Gastroesophageal sphincter (tissue), 4 donors: ENCODE measurements around the gene ADAM10. TPM values are rescaled to one million over a fixed set of nuclear protein-coding genes. Genes with fewer than 3 reads are reported as not detected.

Source experiments
- ATAC-seq: fragments of 150-250 bp; one replicate; pipeline ENCODE4 v1.9.1; 2016; ENCODE audit warnings: mild to moderate bottlenecking, moderate library complexity
- H3K27ac ChIP-seq, 4 donors: fragments of 200-600 bp; sonication (generic) in 3 of 4; 1 replicate in 3 of 4; 2 replicates in 1 of 4; pipeline ENCODE4 v1.5.1; 2016 to 2019
- H3K27me3 ChIP-seq: fragments of 200-600 bp; sonication (generic); one replicate; pipeline ENCODE4 v1.5.1; 2019
- H3K36me3 ChIP-seq, 2 donors: fragments of 200-600 bp; sonication (generic); one replicate each; pipeline ENCODE4 v1.5.1; 2019; ENCODE audit warnings: control low read depth in 1 of 2
- H3K4me1 ChIP-seq, 3 donors: fragments of 200-600 bp; sonication (generic); 1 replicate in 2 of 3; 2 replicates in 1 of 3; pipeline ENCODE4 v1.5.1; 2016 to 2019; ENCODE audit warnings: control low read depth in 2 of 3
- H3K4me3 ChIP-seq, 2 donors: fragments of 200-600 bp; sonication (generic); one replicate each; pipeline ENCODE4 v1.5.1; 2019; ENCODE audit warnings: mild to moderate bottlenecking in 1 of 2, moderate library complexity in 1 of 2
- H3K9me3 ChIP-seq, 3 donors: fragments of 200-600 bp; sonication (generic); one replicate each; pipeline ENCODE4 v1.5.1; 2017 to 2019; ENCODE audit warnings: control low read depth in 2 of 3
- CTCF ChIP-seq, 4 experiments: fragments of 200-600 bp in 2 of 4; fragments of 450-650 bp in 2 of 4; sonication (generic) in 1 of 4; IDR thresholded peaks; one replicate each; pipeline ENCODE4 v1.5.1; 2017 to 2019; ENCODE audit warnings: antibody characterized with exemption in 4 of 4, mild to moderate bottlenecking in 2 of 4, moderate library complexity in 2 of 4
- EP300 ChIP-seq: sonication (generic); formaldehyde crosslinking; IDR thresholded peaks from one replicate; pipeline ENCODE4 v1.6.1; 2017; ENCODE audit warnings: antibody characterized with exemption, mild to moderate bottlenecking
- POLR2A ChIP-seq, 2 donors: fragments of 450-650 bp; IDR thresholded peaks; one replicate each; pipeline ENCODE4 v1.6.1; 2017; ENCODE audit warnings: antibody characterized with exemption in 2 of 2, mild to moderate bottlenecking in 2 of 2, moderate library complexity in 1 of 2
- POLR2AphosphoS5 ChIP-seq: sonication (generic); formaldehyde crosslinking; IDR thresholded peaks from one replicate; pipeline ENCODE4 v1.6.1; 2017; ENCODE audit warnings: antibody characterized with exemption
- WGBS, 2 donors: methylation state at CpG; one replicate each; pipeline ENCODE4 v1.1.5; 2018; ENCODE audit warnings: low coverage in 1 of 2; 5-methylcytosine and 5-hydroxymethylcytosine counted together
- total RNA-seq, 4 donors: library from RNA; depleted of rRNA; stranded (reverse); fragments of >200 nt; gene quantifications; one replicate each; pipeline ENCODE4 v1.1.0, GENCODE V29; 2016

Gene ADAM10
- total RNA-seq, 4 donors from 2014 or later, result 59.5 to 69.1 (median 62.3) TPM

- H3K9me3 ChIP-seq, result no peaks in the 10 kb centered on the region
- peaks cover 0 to 14% (median 4%) of the 10 kb centered on the region in 3 donors for H3K4me1 ChIP-seq
- TF ChIP-seq CTCF (IDR thresholded peaks at IDR 0.05), result no peak
- TF ChIP-seq POLR2AphosphoS5, result no peak
- TF ChIP-seq POLR2A (IDR thresholded peaks at IDR 0.05), result no peak
- no peak for TF ChIP-seq EP300
- H3K27me3 ChIP-seq, result no peaks in the 10 kb centered on the region
- H3K4me3 ChIP-seq, result no peak overlapping the region
- no peak for ATAC-seq
- 82 to 92% methylated on average over 2 of the region's 2 CpGs for WGBS, 2 donors
- H3K36me3 ChIP-seq, result peaks cover 0 to 28% of the 10 kb centered on the region in 2 donors
- peak overlapping the region in 1 of 4 donors; percentile 8 for H3K27ac ChIP-seq
Observed at GRCh38 chr15:58632789-58633188, 116.7 kb downstream of the ADAM10 start.

GRCh38 chr15:58631319-58631718 lies 118.2 kb downstream of the ADAM10 start:
- WGBS, 2 donors, result 93 to 100% methylated on average over 2 of the region's 2 CpGs
- Histone ChIP-seq H3K4me1 (peaks cover 0 to 23% (median 7%) of the 10 kb centered on the region in 3 donors), H3K27me3 (no peaks in the 10 kb centered on the region), H3K36me3 (peaks cover 0 to 23% of the 10 kb centered on the region in 2 donors), H3K9me3 (no peaks in the 10 kb centered on the region), H3K4me3 (no peak overlapping the region), H3K27ac (no peak overlapping the region)
- TF ChIP-seq POLR2A (IDR thresholded peaks at IDR 0.05), result no peak
- no peak for TF ChIP-seq CTCF (IDR thresholded peaks at IDR 0.05)
- no peak for TF ChIP-seq POLR2AphosphoS5
- TF ChIP-seq EP300, result no peak
- ATAC-seq, result no peak

GRCh38 chr15:58629625-58630024 lies 119.9 kb downstream of the ADAM10 start:
- 89% methylated on average over 6 of the region's 6 CpGs; no CpG with 5 or more reads in 1 of the 2 donors for WGBS, 2 donors
- H3K9me3 ChIP-seq, result no peaks in the 10 kb centered on the region
- no peak for ATAC-seq
- TF ChIP-seq CTCF (IDR thresholded peaks at IDR 0.05) (no peak), EP300 (no peak), POLR2AphosphoS5 (no peak), POLR2A (IDR thresholded peaks at IDR 0.05) (no peak)
- H3K36me3 ChIP-seq, result peaks cover 0 to 22% of the 10 kb centered on the region in 2 donors
- H3K4me3 ChIP-seq, result no peak overlapping the region
- H3K27me3 ChIP-seq, result no peaks in the 10 kb centered on the region
- H3K4me1 ChIP-seq, result peaks cover 0 to 23% (median 7%) of the 10 kb centered on the region in 3 donors
- peak overlapping the region in 2 of 4 donors; percentile 63 to 66 for H3K27ac ChIP-seq

- 33 to 48% methylated on average over 3 of the region's 3 CpGs for WGBS, 2 donors
- TF ChIP-seq POLR2AphosphoS5, result no peak
- no peak for ATAC-seq
- Histone ChIP-seq H3K36me3 (peaks cover 0 to 26% of the 10 kb centered on the region in 2 donors), H3K4me3 (peak overlapping the region; percentile 41 to 44), H3K9me3 (no peaks in the 10 kb centered on the region), H3K4me1 (peaks cover 0 to 23% (median 7%) of the 10 kb centered on the region in 3 donors), H3K27ac (peak overlapping the region; percentile 63 to 69 (median 66)), H3K27me3 (no peaks in the 10 kb centered on the region)
Observed at GRCh38 chr15:58628206-58628947, 121.1 kb downstream of the ADAM10 start.

GRCh38 chr15:58627701-58628100 lies 121.8 kb downstream of the ADAM10 start:
- peaks cover 0 to 26% of the 10 kb centered on the region in 2 donors for H3K36me3 ChIP-seq
- 5 to 27% methylated on average over 1 of the region's 1 CpG for WGBS, 2 donors
- no peak for TF ChIP-seq POLR2AphosphoS5
- TF ChIP-seq POLR2A (IDR thresholded peaks at IDR 0.05), result no peak
- TF ChIP-seq CTCF (IDR thresholded peaks at IDR 0.05), result no peak
- no peak for TF ChIP-seq EP300
- no peak overlapping the region for H3K4me3 ChIP-seq
- peak overlapping the region in 3 of 4 donors; percentile 63 to 69 (median 66) for H3K27ac ChIP-seq
- ATAC-seq, result no peak
- peaks cover 0 to 23% (median 7%) of the 10 kb centered on the region in 3 donors for H3K4me1 ChIP-seq
- no peaks in the 10 kb centered on the region for H3K27me3 ChIP-seq
- H3K9me3 ChIP-seq, result no peaks in the 10 kb centered on the region
